Astrocyte of the cerebellum (primary cell): Measurements from ENCODE around the gene LIME1.
A peak's percentile ranks its signal among the peaks of the same experiment; 100 is the strongest.

Experiments used
- DNase-seq: peaks from one replicate; pipeline ENCODE4 v3.0.0-alpha.2; 2011; ENCODE audit warnings: low read depth
- H3K4me3 ChIP-seq: 2 replicates; pipeline ENCODE4 v1.5.1; 2011; ENCODE audit warnings: mild to moderate bottlenecking, low read depth, low read length, moderate library complexity
- CTCF ChIP-seq: IDR thresholded peaks from 2 replicates; pipeline ENCODE4 v1.5.1; 2012; ENCODE audit warnings: low read length, low read depth, moderate library complexity, mild to moderate bottlenecking; ENCODE audit errors: missing control alignments
- in situ Hi-C: cut with HindIII; loops from 2 replicates; pipeline ENCODE4 v1.10.0; 2017; ENCODE audit warnings: low sequenced_read_pairs

LIME1 gene

GRCh38 chr20:63705232-63706026 is 31.0 kb upstream of the LIME1 start:
- in situ Hi-C loops = no loop called here
- no peak overlapping the region for H3K4me3 ChIP-seq
- no peak for TF ChIP-seq CTCF
- DNase-seq = no peak

- in situ Hi-C loops = no loop called here
- DNase-seq = no peak
- peak overlapping the region; percentile 83 for H3K4me3 ChIP-seq
- no peak for TF ChIP-seq CTCF
Observed at GRCh38 chr20:63706027-63706695, 30.3 kb upstream of the LIME1 start.

GRCh38 chr20:63706852-63707557 is 29.5 kb upstream of the LIME1 start:
- in situ Hi-C loops = no loop called here
- H3K4me3 ChIP-seq = peak overlapping the region; percentile 83
- TF ChIP-seq CTCF = peak; percentile 28
- DNase-seq = no peak

GRCh38 chr20:63707558-63708300 is 28.7 kb upstream of the LIME1 start, which contains the start of the genes ARFRP1 and ZGPAT:
ARFRP1 (minus strand) TSS chr20:63707976; CDS start chr20:63707091, 885 bp downstream.
ZGPAT (plus strand) TSS chr20:63708039; CDS start chr20:63708581, 542 bp downstream.
- peak; percentile 32 for DNase-seq
- peak within 1 kb of the TSS; percentile 83 for H3K4me3 ChIP-seq
- no peak for TF ChIP-seq CTCF
- in situ Hi-C loops = no loop called here

GRCh38 chr20:63708301-63709148 is 27.9 kb upstream of the LIME1 start:
- in situ Hi-C loops = no loop called here
- no peak for TF ChIP-seq CTCF
- no peak for DNase-seq
- peak overlapping the region; percentile 83 for H3K4me3 ChIP-seq
